H1 (cell line): ENCODE results near the gene CUBN.

Experiments used
- EP300 ChIP-seq, 2 experiments: IDR thresholded peaks; 1 replicate in 1 of 2; 2 replicates in 1 of 2; pipeline ENCODE4 v1.6.1; 2011 to 2012; ENCODE audit warnings: low read depth in 2 of 2, low read length in 2 of 2, mild to moderate bottlenecking in 2 of 2, borderline replicate concordance in 1 of 2, inconsistent platforms in 1 of 2, moderate library complexity in 1 of 2
- EZH2 ChIP-seq: fragments of 200-600 bp; sonication (generic); IDR thresholded peaks from 2 replicates; pipeline ENCODE4 v1.7.1; 2012; ENCODE audit warnings: low read depth, mild to moderate bottlenecking, moderate library complexity, low read length, inconsistent platforms; ENCODE audit not compliant: severe bottlenecking
- KDM1A ChIP-seq: fragments of 200-600, 300-600 bp; sonication (generic); IDR thresholded peaks from 2 replicates; pipeline ENCODE4 v1.7.1; 2016; ENCODE audit warnings: mild to moderate bottlenecking, low read length, borderline replicate concordance
- POLR2A ChIP-seq, 2 experiments: IDR thresholded peaks; 1 replicate in 1 of 2; 2 replicates in 1 of 2; pipeline ENCODE4 v1.6.1; 2011; ENCODE audit warnings: low read depth in 2 of 2, low read length in 2 of 2, mild to moderate bottlenecking in 2 of 2; ENCODE audit errors: control extremely low read depth in 1 of 2
- SIN3A ChIP-seq, 2 experiments: IDR thresholded peaks in 1 of 2; conservative IDR thresholded peaks in 1 of 2; 2 replicates each; pipeline ENCODE4 v1.6.1; 2011 to 2012; ENCODE audit warnings: low read length in 2 of 2, improper control_type of control experiment in 1 of 2, low read depth in 1 of 2, mild to moderate bottlenecking in 1 of 2
- TF ChIP-seq, protein P1 (sequence below), 3 experiments: IDR thresholded peaks; 1 replicate in 2 of 3; 2 replicates in 1 of 3; pipeline versions ENCODE4 v1.5.1 to v1.6.1; 2011; ENCODE audit warnings: low read length in 3 of 3, mild to moderate bottlenecking in 3 of 3, inconsistent platforms in 2 of 3, low read depth in 1 of 3, moderate library complexity in 1 of 3; ENCODE audit not compliant: insufficient read depth in 1 of 3; ENCODE audit errors: control extremely low read depth in 1 of 3
- TF ChIP-seq, protein P2 (sequence below): IDR thresholded peaks from 2 replicates; pipeline ENCODE4 v1.6.1; 2011; ENCODE audit warnings: low read length, improper control_type of control experiment

DNA sequence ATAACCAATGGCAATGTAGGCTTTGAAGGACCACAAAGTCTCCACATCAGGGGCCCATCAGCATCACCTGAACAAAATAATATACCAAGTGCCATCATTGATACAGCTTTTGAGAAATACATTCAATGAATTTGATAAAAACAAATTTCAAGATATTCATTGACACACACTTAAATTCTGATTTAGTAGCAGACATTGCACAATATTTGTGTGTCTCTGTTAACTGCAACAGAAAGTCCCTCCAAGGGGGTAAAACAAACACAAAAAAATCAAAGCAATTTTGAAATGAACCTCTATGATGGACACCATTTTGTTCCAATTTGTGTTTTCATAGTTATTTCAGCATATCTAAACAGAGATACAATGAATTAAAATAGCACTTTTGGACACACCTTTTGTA, 225.6 kb downstream of the CUBN start:
- TF ChIP-seq EP300 (IDR thresholded peaks at IDR 0.05; ENCODE audit: borderline replicate concordance in 1 of 2, low read depth in 2 of 2, low read length in 2 of 2) (no peak), EZH2 (no peak), KDM1A (no peak), SIN3A (conservative IDR thresholded peaks at IDR 0.05 in 1 of 2, IDR thresholded peaks at IDR 0.05 in 1 of 2; ENCODE audit: low read depth in 1 of 2, low read length in 2 of 2) (no peak), POLR2A (IDR thresholded peaks at IDR 0.05; ENCODE audit: control extremely low read depth in 1 of 2, low read depth in 2 of 2, low read length in 2 of 2) (no peak)
- TF ChIP-seq, protein P1, sequence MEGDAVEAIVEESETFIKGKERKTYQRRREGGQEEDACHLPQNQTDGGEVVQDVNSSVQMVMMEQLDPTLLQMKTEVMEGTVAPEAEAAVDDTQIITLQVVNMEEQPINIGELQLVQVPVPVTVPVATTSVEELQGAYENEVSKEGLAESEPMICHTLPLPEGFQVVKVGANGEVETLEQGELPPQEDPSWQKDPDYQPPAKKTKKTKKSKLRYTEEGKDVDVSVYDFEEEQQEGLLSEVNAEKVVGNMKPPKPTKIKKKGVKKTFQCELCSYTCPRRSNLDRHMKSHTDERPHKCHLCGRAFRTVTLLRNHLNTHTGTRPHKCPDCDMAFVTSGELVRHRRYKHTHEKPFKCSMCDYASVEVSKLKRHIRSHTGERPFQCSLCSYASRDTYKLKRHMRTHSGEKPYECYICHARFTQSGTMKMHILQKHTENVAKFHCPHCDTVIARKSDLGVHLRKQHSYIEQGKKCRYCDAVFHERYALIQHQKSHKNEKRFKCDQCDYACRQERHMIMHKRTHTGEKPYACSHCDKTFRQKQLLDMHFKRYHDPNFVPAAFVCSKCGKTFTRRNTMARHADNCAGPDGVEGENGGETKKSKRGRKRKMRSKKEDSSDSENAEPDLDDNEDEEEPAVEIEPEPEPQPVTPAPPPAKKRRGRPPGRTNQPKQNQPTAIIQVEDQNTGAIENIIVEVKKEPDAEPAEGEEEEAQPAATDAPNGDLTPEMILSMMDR (IDR thresholded peaks at IDR 0.05; ENCODE audit: control extremely low read depth in 1 of 3, insufficient read depth in 1 of 3, low read depth in 1 of 3, low read length in 3 of 3) = no peak
- TF ChIP-seq, protein P2, sequence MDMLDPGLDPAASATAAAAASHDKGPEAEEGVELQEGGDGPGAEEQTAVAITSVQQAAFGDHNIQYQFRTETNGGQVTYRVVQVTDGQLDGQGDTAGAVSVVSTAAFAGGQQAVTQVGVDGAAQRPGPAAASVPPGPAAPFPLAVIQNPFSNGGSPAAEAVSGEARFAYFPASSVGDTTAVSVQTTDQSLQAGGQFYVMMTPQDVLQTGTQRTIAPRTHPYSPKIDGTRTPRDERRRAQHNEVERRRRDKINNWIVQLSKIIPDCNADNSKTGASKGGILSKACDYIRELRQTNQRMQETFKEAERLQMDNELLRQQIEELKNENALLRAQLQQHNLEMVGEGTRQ = no peak
